ENCODE data around the gene RNF213.

DNA sequence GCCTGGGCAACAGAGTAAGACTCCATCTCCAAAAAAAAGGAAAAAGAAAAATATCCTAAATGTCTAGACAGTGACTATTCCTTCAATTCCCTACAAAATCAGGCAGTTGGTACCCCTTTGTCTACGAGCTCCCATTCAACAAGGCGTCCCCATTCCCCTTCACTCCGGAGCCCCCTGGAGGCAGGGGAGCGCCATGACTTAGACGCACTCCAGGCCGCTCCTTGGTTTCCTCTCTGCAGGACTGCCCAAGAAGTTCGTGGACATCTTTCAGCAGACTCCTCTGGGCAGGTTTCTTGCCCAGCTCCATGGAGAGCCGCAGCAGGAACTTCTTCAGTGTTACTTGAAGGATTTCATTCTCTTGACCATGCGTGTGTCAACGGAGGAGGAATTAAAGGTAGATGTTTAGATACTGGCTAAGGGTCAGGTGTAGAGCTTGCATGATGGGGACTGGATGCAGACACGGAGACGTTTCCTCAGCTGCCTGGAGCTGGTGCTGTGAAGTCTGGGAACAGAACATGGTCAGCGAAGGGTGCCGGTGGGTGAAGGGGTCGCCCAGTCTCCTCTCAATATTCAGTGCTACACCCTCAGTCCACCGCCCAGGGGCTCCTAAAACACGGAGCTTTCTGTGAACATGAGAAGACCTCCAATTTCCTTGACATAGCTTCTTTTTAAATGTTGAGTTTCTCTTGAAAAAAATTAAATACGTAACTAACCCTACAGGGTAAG, 101.0 kb downstream of the RNF213 start:
- TF ChIP-seq, protein P1, sequence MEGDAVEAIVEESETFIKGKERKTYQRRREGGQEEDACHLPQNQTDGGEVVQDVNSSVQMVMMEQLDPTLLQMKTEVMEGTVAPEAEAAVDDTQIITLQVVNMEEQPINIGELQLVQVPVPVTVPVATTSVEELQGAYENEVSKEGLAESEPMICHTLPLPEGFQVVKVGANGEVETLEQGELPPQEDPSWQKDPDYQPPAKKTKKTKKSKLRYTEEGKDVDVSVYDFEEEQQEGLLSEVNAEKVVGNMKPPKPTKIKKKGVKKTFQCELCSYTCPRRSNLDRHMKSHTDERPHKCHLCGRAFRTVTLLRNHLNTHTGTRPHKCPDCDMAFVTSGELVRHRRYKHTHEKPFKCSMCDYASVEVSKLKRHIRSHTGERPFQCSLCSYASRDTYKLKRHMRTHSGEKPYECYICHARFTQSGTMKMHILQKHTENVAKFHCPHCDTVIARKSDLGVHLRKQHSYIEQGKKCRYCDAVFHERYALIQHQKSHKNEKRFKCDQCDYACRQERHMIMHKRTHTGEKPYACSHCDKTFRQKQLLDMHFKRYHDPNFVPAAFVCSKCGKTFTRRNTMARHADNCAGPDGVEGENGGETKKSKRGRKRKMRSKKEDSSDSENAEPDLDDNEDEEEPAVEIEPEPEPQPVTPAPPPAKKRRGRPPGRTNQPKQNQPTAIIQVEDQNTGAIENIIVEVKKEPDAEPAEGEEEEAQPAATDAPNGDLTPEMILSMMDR (conservative IDR thresholded peaks at IDR 0.05): no peak; the same call in 1 of the 2 replicates
- no peak for TF ChIP-seq EZH2 (IDR thresholded peaks at IDR 0.05; ENCODE audit: low read depth)

All from PC-9 (cell line).